ENCODE results near the gene SCOC.
A peak's percentile ranks its signal among the peaks of the same experiment; 100 is the strongest.

Gene SCOC

DNA sequence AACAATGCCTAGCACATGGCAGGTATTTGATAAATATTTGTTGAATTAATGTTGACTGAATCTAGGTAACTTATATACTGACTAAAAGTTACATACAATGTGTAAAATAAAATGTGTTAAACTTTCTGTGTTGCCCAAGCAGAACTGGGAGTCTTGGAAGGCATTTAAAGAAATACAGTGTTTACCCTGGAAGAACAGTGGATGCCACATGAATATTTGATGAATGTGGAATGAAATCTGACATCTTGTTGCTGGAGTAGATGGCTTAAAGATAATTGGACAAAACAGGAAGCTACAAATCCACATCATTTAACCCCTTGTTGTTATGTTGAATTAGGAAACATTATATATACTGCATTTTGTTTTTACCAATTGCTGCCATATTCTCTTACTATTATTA is 39.9 kb upstream of the SCOC start:
- H3K4me3 ChIP-seq (replicated peaks; ENCODE audit: low read depth, low read length) = no peak overlapping the region
- TF ChIP-seq CTCF (IDR thresholded peaks at IDR 0.05; ENCODE audit: low read length, missing control alignments) = no peak
- DNase-seq (ENCODE audit: low read depth) = no peak

DNA sequence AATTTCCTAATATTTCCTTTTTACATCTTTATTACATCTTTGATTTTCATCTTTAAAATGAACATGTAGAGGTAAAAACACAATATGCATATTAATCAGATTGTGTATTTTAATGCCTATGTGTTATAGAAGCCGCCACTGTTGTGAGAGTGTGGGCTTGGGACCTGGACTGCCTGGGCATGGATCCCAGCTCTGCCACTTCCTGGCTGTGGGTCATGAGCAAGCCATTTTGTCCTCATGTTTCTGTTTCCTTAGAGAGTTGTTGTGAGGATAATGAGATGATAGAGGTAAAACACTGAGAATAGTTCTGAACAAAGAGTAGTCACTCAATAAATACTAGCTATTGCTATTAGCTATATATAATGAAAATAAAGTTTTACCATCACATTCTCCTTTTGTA is 38.4 kb upstream of the SCOC start:
- no peak overlapping the region for H3K4me3 ChIP-seq (replicated peaks; ENCODE audit: low read depth, low read length)
- no peak for TF ChIP-seq CTCF (IDR thresholded peaks at IDR 0.05; ENCODE audit: low read length, missing control alignments)
- DNase-seq (ENCODE audit: low read depth) = no peak

- TF ChIP-seq CTCF (IDR thresholded peaks at IDR 0.05; ENCODE audit: low read length, missing control alignments) = no peak
- DNase-seq (ENCODE audit: low read depth) = no peak
- no peak overlapping the region for H3K4me3 ChIP-seq (replicated peaks; ENCODE audit: low read depth, low read length)
These were observed 36.7 kb upstream of the SCOC start for GRCh38 chr4:140336730-140337129.

- no peak for DNase-seq (ENCODE audit: low read depth)
- no peak for TF ChIP-seq CTCF (IDR thresholded peaks at IDR 0.05; ENCODE audit: low read length, missing control alignments)
- H3K4me3 ChIP-seq (replicated peaks; ENCODE audit: low read depth, low read length) = no peak overlapping the region
These were observed 30.8 kb upstream of the SCOC start for GRCh38 chr4:140342620-140343019.

- peak; percentile 45 for DNase-seq (ENCODE audit: low read depth)
- TF ChIP-seq CTCF (IDR thresholded peaks at IDR 0.05; ENCODE audit: low read length, missing control alignments) = no peak
- H3K4me3 ChIP-seq (replicated peaks; ENCODE audit: low read depth, low read length) = no peak overlapping the region
These were observed 30.1 kb upstream of the SCOC start for GRCh38 chr4:140343303-140343702.

DNA sequence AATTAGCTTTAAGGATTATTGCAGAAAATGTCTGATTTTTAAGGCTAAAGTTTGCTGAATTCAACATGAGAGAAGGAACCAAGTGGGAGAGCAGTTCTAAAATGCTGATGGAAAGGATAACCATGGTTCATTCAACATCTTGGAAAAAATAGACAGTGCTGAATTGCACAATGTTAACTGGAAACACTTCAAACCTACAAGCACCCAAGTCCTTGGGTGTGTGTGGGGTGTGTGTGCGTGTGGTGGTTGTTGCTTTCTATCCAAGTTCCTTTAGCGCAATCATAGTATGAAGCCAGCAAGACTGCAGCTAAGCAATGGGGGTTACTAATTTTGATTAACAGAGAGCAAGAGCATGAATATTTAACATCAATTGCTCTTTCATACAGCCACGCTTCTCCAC is 29.3 kb upstream of the SCOC start:
- no peak overlapping the region for H3K4me3 ChIP-seq (replicated peaks; ENCODE audit: low read depth, low read length)
- TF ChIP-seq CTCF (IDR thresholded peaks at IDR 0.05; ENCODE audit: low read length, missing control alignments) = no peak
- DNase-seq (ENCODE audit: low read depth) = peak; percentile 46

DNA sequence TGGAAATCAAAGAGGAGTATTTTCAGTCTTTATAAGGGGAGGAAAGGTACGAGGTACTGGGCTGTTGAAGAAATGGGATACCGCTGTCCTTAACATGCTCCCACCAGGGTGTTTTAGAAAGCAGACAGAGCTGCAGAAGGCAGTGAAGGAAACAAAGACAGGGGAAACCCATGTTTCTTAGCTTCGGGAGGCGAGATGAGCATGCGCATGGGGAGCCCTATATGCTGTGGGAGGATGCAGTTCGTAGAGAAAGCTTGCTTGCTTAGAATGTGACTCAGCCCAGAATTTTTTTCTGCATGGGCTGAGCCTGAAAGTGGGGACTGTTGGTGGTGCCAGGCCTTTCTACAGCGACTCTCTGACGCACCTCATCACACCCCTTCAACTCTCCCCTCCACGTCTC is 28.8 kb upstream of the SCOC start:
- no peak for DNase-seq (ENCODE audit: low read depth)
- no peak for TF ChIP-seq CTCF (IDR thresholded peaks at IDR 0.05; ENCODE audit: low read length, missing control alignments)
- H3K4me3 ChIP-seq (replicated peaks; ENCODE audit: low read depth, low read length) = no peak overlapping the region

All from fibroblast of pulmonary artery (primary cell).